Left ventricle myocardium inferior (tissue), 1 donor: ENCODE data around the gene OTUD3. TPM values are rescaled to one million over a fixed set of nuclear protein-coding genes. Genes with fewer than 3 reads are reported as not detected.

Source experiments
- DNase-seq: peaks from one replicate; pipeline ENCODE4 v3.0.0-alpha.2; 2020
- H3K27ac ChIP-seq: fragments of 200-600 bp; replicated peaks from 2 replicates; pipeline ENCODE4 v1.8.0; 2021
- H3K27me3 ChIP-seq: fragments of 200-600 bp; 2 replicates; pipeline ENCODE4 v1.8.0; 2021; ENCODE audit warnings: low read depth
- H3K36me3 ChIP-seq: fragments of 200-600 bp; 2 replicates; pipeline ENCODE4 v1.8.0; 2021
- H3K4me1 ChIP-seq: fragments of 200-600 bp; 2 replicates; pipeline ENCODE4 v1.8.0; 2021
- H3K4me3 ChIP-seq: fragments of 200-600 bp; 2 replicates; pipeline ENCODE4 v1.8.0; 2021; ENCODE audit warnings: mild to moderate bottlenecking, moderate library complexity
- H3K9me3 ChIP-seq: fragments of 200-600 bp; replicated peaks from 2 replicates; pipeline ENCODE4 v1.8.0; 2021
- CTCF ChIP-seq: fragments of 200-600 bp; IDR thresholded peaks from 2 replicates; pipeline ENCODE4 v1.8.0; 2021; ENCODE audit warnings: antibody characterized with exemption, mild to moderate bottlenecking, borderline replicate concordance
- intact Hi-C: fragments of 100-400 bp; cut with micrococcal nuclease; formaldehyde crosslinking; loops from one replicate; pipeline ENCODE4 v1.11.0; 2022
- total RNA-seq: library from RNA; stranded (reverse); fragmentation: NEBNext Ultra II Directional; extraction: Animal tissue kit (Norgen Biotek cat#: 25700); gene quantifications from one replicate; pipeline ENCODE4 v1.2.1, GENCODE V29; 2021
- donor health status: DM: no; HTN: yes; CAD: no; lungs with severe emphysema.

OTUD3 gene
- total RNA-seq, 1 donor from 2014 or later, result 5.0 TPM

- Histone ChIP-seq H3K36me3 (no peaks in the 10 kb centered on the region), H3K4me3 (no peak overlapping the region), H3K4me1 (no peaks in the 10 kb centered on the region), H3K27me3 (no peaks in the 10 kb centered on the region), H3K9me3 (peaks cover 22% of the 10 kb centered on the region), H3K27ac (no peak overlapping the region)
- no peak for DNase-seq
- TF ChIP-seq CTCF, result no peak
- intact Hi-C loops, result no loop called here
Observed at GRCh38 chr1:19936061-19936750, 54.0 kb downstream of the OTUD3 start.

- Histone ChIP-seq H3K27me3 (no peaks in the 10 kb centered on the region), H3K4me1 (no peaks in the 10 kb centered on the region), H3K36me3 (no peaks in the 10 kb centered on the region), H3K27ac (no peak overlapping the region), H3K4me3 (no peak overlapping the region), H3K9me3 (no peaks in the 10 kb centered on the region)
- DNase-seq, result no peak
- no peak for TF ChIP-seq CTCF
- intact Hi-C loops, result no loop called here
Observed at GRCh38 chr1:19938472-19938871, 56.3 kb downstream of the OTUD3 start.

GRCh38 chr1:19940486-19941205, 58.5 kb downstream of the OTUD3 start:
- Histone ChIP-seq H3K4me1 (no peaks in the 10 kb centered on the region), H3K4me3 (no peak overlapping the region), H3K9me3 (no peaks in the 10 kb centered on the region), H3K36me3 (no peaks in the 10 kb centered on the region), H3K27me3 (peaks cover 11% of the 10 kb centered on the region), H3K27ac (no peak overlapping the region)
- TF ChIP-seq CTCF, result no peak
- intact Hi-C loops, result no loop called here
- DNase-seq, result no peak

GRCh38 chr1:19941206-19941568, 59.0 kb downstream of the OTUD3 start:
- TF ChIP-seq CTCF, result no peak
- no peak for DNase-seq
- intact Hi-C loops, result no loop called here
- H3K9me3 ChIP-seq, result no peaks in the 10 kb centered on the region
- no peaks in the 10 kb centered on the region for H3K36me3 ChIP-seq
- H3K27me3 ChIP-seq, result peaks cover 17% of the 10 kb centered on the region
- no peaks in the 10 kb centered on the region for H3K4me1 ChIP-seq
- H3K27ac ChIP-seq, result no peak overlapping the region
- no peak overlapping the region for H3K4me3 ChIP-seq

GRCh38 chr1:19942088-19942487, 59.9 kb downstream of the OTUD3 start:
- intact Hi-C loops, result no loop called here
- Histone ChIP-seq H3K9me3 (no peaks in the 10 kb centered on the region), H3K4me1 (no peaks in the 10 kb centered on the region), H3K27ac (no peak overlapping the region), H3K4me3 (no peak overlapping the region), H3K27me3 (peaks cover 26% of the 10 kb centered on the region), H3K36me3 (no peaks in the 10 kb centered on the region)
- TF ChIP-seq CTCF, result no peak
- no peak for DNase-seq
